ENCODE measurements around the gene FAM78B. TPM values are rescaled to one million over a fixed set of nuclear protein-coding genes. Genes with fewer than 3 reads are reported as not detected.

The FAM78B gene
- total and polyA plus RNA-seq, 2 experiments from 2014 or later = 0.16 to 0.43 TPM

DNA sequence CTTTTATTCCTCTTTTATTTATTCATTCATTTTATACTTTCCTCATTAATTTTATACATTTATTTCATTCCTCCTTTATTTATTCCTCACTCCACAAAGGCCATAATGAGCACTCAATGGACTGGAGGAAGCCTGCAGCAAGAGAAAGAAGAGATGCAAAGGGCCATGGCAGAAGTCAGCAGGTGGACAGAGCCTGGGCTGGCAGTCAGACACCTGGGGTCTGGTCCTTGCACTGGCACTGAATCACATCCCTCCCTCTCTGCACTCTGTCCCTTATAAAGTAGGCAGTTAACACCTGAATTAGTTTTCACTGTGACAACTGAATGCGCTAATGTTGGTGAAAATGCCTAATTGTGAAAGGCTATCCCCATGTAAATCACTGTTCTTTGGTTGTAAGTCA lies 38.6 kb downstream of the FAM78B start:
- TF ChIP-seq EZH2 (IDR thresholded peaks at IDR 0.05; ENCODE audit: insufficient read depth, poor library complexity, severe bottlenecking) (no peak), EZH2phosphoT487 (IDR thresholded peaks at IDR 0.05; ENCODE audit: insufficient read depth, low read depth) (no peak)

DNA sequence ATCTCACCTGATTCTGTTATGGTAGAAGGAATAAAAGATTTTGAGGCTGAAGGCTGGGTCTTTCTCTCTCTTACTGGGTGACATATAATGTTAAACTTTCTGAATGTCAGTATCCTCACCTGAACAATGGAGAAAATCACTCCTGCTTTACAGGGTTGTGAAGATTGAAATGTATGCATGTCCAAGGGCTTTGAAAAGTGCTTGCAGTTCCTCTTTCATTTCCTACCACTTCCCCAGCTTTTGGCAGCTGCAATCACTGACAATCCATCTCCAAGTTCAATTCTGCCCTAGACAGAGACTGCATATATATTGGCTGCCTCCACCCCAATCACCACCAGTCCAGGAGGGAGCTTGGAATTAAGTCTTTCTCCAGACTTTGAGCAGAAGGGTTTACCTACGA lies 39.8 kb downstream of the FAM78B start:
- in situ Hi-C loops (cut with MboI) = no loop called here
- 0% methylated on average over 1 of the region's 1 CpG for WGBS, 2 experiments (ENCODE audit: low coverage in 1 of 2, low lambda C conversion rate in 2 of 2, missing lambda C conversion rate in 2 of 2)
- no peak overlapping the region for H3K27ac ChIP-seq
- H3K9me3 ChIP-seq (ENCODE audit: low read depth) = no peaks in the 10 kb centered on the region
- H3K36me3 ChIP-seq (ENCODE audit: low read depth) = no peaks in the 10 kb centered on the region
- H3K9ac ChIP-seq = no peak overlapping the region
- no peaks in the 10 kb centered on the region for H3K4me1 ChIP-seq (ENCODE audit: insufficient read depth)
- TF ChIP-seq EZH2 (IDR thresholded peaks at IDR 0.05; ENCODE audit: insufficient read depth, poor library complexity, severe bottlenecking) (no peak), EZH2phosphoT487 (IDR thresholded peaks at IDR 0.05; ENCODE audit: insufficient read depth, low read depth) (no peak)
- H3K4me3 ChIP-seq = no peak overlapping the region
- no peak overlapping the region for H2AFZ ChIP-seq
- H3K79me2 ChIP-seq (ENCODE audit: insufficient read depth) = no peaks in the 10 kb centered on the region
- H3F3A ChIP-seq (ENCODE audit: insufficient read depth) = no peaks in the 10 kb centered on the region
- no peaks in the 10 kb centered on the region for H3K9me2 ChIP-seq (ENCODE audit: insufficient read depth)
- H3K4me2 ChIP-seq (ENCODE audit: unreplicated experiment) = no peak overlapping the region
- no peaks in the 10 kb centered on the region for H4K20me1 ChIP-seq (ENCODE audit: insufficient read depth)
- no peak for DNase-seq
- H3K27me3 ChIP-seq (replicated peaks; ENCODE audit: insufficient read depth) = no peaks in the 10 kb centered on the region

More for the DNA sequence above, 38.6 kb downstream of the FAM78B start:
- Histone ChIP-seq H2AFZ (no peak overlapping the region), H3K9me2 (ENCODE audit: insufficient read depth) (no peaks in the 10 kb centered on the region), H3K4me1 (ENCODE audit: insufficient read depth) (no peaks in the 10 kb centered on the region), H3K36me3 (ENCODE audit: low read depth) (no peaks in the 10 kb centered on the region), H3F3A (ENCODE audit: insufficient read depth) (no peaks in the 10 kb centered on the region), H3K27me3 (replicated peaks; ENCODE audit: insufficient read depth) (no peaks in the 10 kb centered on the region), H3K4me2 (ENCODE audit: unreplicated experiment) (no peak overlapping the region), H3K9me3 (ENCODE audit: low read depth) (no peaks in the 10 kb centered on the region), H3K79me2 (ENCODE audit: insufficient read depth) (no peaks in the 10 kb centered on the region), H4K20me1 (ENCODE audit: insufficient read depth) (no peaks in the 10 kb centered on the region), H3K4me3 (no peak overlapping the region), H3K9ac (no peak overlapping the region), H3K27ac (no peak overlapping the region)
- in situ Hi-C loops (cut with MboI) = no loop called here
- DNase-seq = no peak
- whole genome bisulfite sequencing, 2 experiments (ENCODE audit: low coverage in 1 of 2, low lambda C conversion rate in 2 of 2, missing lambda C conversion rate in 2 of 2) = 43 to 76% methylated on average over 1 of the region's 1 CpG

DNA sequence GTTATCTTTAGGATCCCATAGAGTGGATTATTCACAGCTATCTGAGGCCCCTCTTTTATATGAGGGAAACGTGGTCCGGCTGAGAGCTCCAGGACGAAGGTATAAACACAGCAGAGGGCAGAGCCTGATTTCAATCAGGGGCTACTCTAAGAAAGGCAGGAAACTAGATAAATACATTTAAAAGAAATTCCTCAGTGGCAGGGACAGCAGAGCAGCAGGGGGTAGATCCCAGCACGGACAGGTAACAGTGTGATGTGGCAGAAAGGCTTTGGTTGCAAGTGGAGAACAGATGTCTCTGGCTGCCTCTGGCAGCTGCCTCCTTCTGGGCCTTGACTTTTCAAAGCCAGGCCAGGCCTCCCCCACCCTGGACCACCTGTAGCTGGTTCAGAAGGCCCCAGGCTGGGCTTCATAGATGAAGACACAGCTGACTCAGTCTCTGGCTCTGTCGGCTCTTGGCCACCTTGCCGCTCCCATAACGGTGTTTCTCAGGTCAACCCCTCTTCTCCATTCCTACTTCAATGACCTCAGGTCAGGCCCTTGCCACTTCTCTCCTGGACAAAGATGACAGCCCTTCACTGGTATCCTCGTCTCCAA lies 43.8 kb downstream of the FAM78B start:
- TF ChIP-seq EZH2phosphoT487 (IDR thresholded peaks at IDR 0.05; ENCODE audit: insufficient read depth, low read depth) (no peak), EZH2 (IDR thresholded peaks at IDR 0.05; ENCODE audit: insufficient read depth, poor library complexity, severe bottlenecking) (no peak)
- Histone ChIP-seq H4K20me1 (ENCODE audit: insufficient read depth) (no peaks in the 10 kb centered on the region), H3K9me3 (ENCODE audit: low read depth) (no peaks in the 10 kb centered on the region), H3F3A (ENCODE audit: insufficient read depth) (no peaks in the 10 kb centered on the region), H3K27me3 (replicated peaks; ENCODE audit: insufficient read depth) (no peaks in the 10 kb centered on the region), H3K27ac (no peak overlapping the region), H3K4me3 (no peak overlapping the region), H3K4me2 (ENCODE audit: unreplicated experiment) (no peak overlapping the region), H2AFZ (no peak overlapping the region), H3K36me3 (ENCODE audit: low read depth) (no peaks in the 10 kb centered on the region), H3K4me1 (ENCODE audit: insufficient read depth) (no peaks in the 10 kb centered on the region), H3K9ac (no peak overlapping the region), H3K9me2 (ENCODE audit: insufficient read depth) (no peaks in the 10 kb centered on the region), H3K79me2 (ENCODE audit: insufficient read depth) (no peaks in the 10 kb centered on the region)
- no peak for DNase-seq
- in situ Hi-C loops (cut with MboI) = no loop called here
- 42 to 47% methylated on average over 8 of the region's 8 CpGs for whole genome bisulfite sequencing, 2 experiments (ENCODE audit: low coverage in 1 of 2, low lambda C conversion rate in 2 of 2, missing lambda C conversion rate in 2 of 2)

DNA sequence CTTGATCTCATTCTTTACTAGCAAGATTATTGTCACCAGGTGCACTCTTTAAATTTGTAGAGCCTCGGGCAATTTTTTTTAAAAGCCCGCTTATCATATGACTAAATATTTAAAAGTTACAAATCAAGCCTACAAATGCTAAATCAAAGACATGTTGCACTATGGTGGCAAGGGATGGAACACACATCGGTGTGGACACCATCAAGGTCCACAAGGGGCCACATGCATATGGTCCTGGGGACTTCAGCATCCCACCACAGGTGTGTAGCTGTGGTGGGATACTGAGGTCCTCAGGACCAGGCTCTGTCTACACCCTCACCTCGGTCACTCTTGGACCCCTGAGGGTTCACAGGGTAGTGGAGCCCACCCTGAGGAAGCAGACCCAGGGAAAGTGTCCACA lies 45.8 kb downstream of the FAM78B start:
- in situ Hi-C loops (cut with MboI) = no loop called here
- TF ChIP-seq EZH2 (IDR thresholded peaks at IDR 0.05; ENCODE audit: insufficient read depth, poor library complexity, severe bottlenecking) (no peak), EZH2phosphoT487 (IDR thresholded peaks at IDR 0.05; ENCODE audit: insufficient read depth, low read depth) (no peak)
- Histone ChIP-seq H3K27me3 (replicated peaks; ENCODE audit: insufficient read depth) (no peaks in the 10 kb centered on the region), H3K9me3 (ENCODE audit: low read depth) (no peaks in the 10 kb centered on the region), H3K9me2 (ENCODE audit: insufficient read depth) (no peaks in the 10 kb centered on the region), H3K4me3 (no peak overlapping the region), H3K9ac (no peak overlapping the region), H2AFZ (no peak overlapping the region), H3K4me1 (ENCODE audit: insufficient read depth) (no peaks in the 10 kb centered on the region), H3K27ac (no peak overlapping the region), H3K79me2 (ENCODE audit: insufficient read depth) (no peaks in the 10 kb centered on the region), H4K20me1 (ENCODE audit: insufficient read depth) (no peaks in the 10 kb centered on the region), H3K36me3 (ENCODE audit: low read depth) (no peaks in the 10 kb centered on the region), H3K4me2 (ENCODE audit: unreplicated experiment) (no peak overlapping the region), H3F3A (ENCODE audit: insufficient read depth) (no peaks in the 10 kb centered on the region)
- WGBS, 2 experiments (ENCODE audit: low coverage in 1 of 2, low lambda C conversion rate in 2 of 2, missing lambda C conversion rate in 2 of 2) = 40 to 53% methylated on average over 4 of the region's 4 CpGs
- no peak for DNase-seq

DNA sequence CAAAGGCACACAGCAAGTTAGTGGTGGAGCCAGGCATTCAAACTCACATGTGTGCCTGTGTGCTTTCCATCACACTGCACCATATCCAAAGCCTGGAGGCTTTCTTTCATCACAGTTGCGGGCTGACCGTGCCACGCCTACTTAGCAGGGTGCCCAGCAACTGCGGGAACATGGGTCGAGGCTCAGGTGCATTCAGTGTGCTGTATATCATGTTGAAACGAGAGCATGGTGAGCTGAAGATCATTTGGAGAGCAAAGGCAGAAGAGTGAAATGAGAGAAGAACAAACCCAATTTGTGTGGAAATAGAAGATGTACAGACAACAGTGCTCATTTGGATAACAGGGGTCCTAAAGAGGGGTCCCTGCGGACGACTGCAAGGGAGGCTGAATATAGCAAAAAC lies 46.5 kb downstream of the FAM78B start:
- TF ChIP-seq EZH2 (IDR thresholded peaks at IDR 0.05; ENCODE audit: insufficient read depth, poor library complexity, severe bottlenecking) = no peak
- TF ChIP-seq EZH2phosphoT487 (IDR thresholded peaks at IDR 0.05; ENCODE audit: insufficient read depth, low read depth) = no peak
- Histone ChIP-seq H2AFZ (no peak overlapping the region), H3K4me3 (no peak overlapping the region), H3K79me2 (ENCODE audit: insufficient read depth) (no peaks in the 10 kb centered on the region), H3K9ac (no peak overlapping the region), H3K4me1 (ENCODE audit: insufficient read depth) (no peaks in the 10 kb centered on the region), H4K20me1 (ENCODE audit: insufficient read depth) (no peaks in the 10 kb centered on the region), H3F3A (ENCODE audit: insufficient read depth) (no peaks in the 10 kb centered on the region), H3K4me2 (ENCODE audit: unreplicated experiment) (no peak overlapping the region), H3K27ac (no peak overlapping the region), H3K27me3 (replicated peaks; ENCODE audit: insufficient read depth) (no peaks in the 10 kb centered on the region), H3K9me3 (ENCODE audit: low read depth) (no peaks in the 10 kb centered on the region), H3K9me2 (ENCODE audit: insufficient read depth) (no peaks in the 10 kb centered on the region), H3K36me3 (ENCODE audit: low read depth) (no peaks in the 10 kb centered on the region)
- WGBS, 2 experiments (ENCODE audit: low coverage in 1 of 2, low lambda C conversion rate in 2 of 2, missing lambda C conversion rate in 2 of 2) = 26 to 38% methylated on average over 8 of the region's 8 CpGs
- in situ Hi-C loops (cut with MboI) = no loop called here
- no peak for DNase-seq
